Natural killer cell (primary cell): Measurements from ENCODE around the gene TRAM2. TPM values are rescaled to one million over a fixed set of nuclear protein-coding genes. Genes with fewer than 3 reads are reported as not detected.

ENCODE experiments used
- ATAC-seq, 3 donors: fragments of 150-1000 bp in 2 of 3; fragments of 200-7000 bp in 1 of 3; cut with Tn5 transposase; 1 replicate in 1 of 3; 2 replicates in 2 of 3; pipeline ENCODE4 v1.10.0; 2021; ENCODE audit warnings: mild to moderate bottlenecking in 2 of 3, moderate library complexity in 2 of 3
- DNase-seq, 2 donors: peaks; one replicate each; pipeline versions ENCODE4 v3.0.0 to v3.0.0-alpha.2; 2013 to 2021; ENCODE audit warnings: mixed read lengths in 1 of 2
- H3K27ac ChIP-seq: one replicate; pipeline ENCODE4 v1.5.1; 2013; ENCODE audit warnings: mild to moderate bottlenecking, low read length
- H3K27me3 ChIP-seq: one replicate; pipeline ENCODE4 v1.6.1; 2013; ENCODE audit warnings: low read length; ENCODE audit not compliant: control insufficient read depth, insufficient read depth
- H3K36me3 ChIP-seq: one replicate; pipeline ENCODE4 v1.6.1; 2013; ENCODE audit warnings: low read length; ENCODE audit not compliant: control insufficient read depth, insufficient read depth
- H3K4me1 ChIP-seq: one replicate; pipeline ENCODE4 v1.6.1; 2013; ENCODE audit warnings: low read length; ENCODE audit not compliant: control insufficient read depth, insufficient read depth
- H3K4me3 ChIP-seq: one replicate; pipeline ENCODE4 v1.5.1; 2013; ENCODE audit warnings: low read length
- H3K9me3 ChIP-seq: one replicate; pipeline ENCODE4 v1.6.1; 2013; ENCODE audit warnings: low read length; ENCODE audit not compliant: control insufficient read depth, insufficient read depth
- H3K27ac Mint-ChIP-seq, 2 donors: one replicate each; pipeline ENCODE4 v1.8.0; 2022; ENCODE audit warnings: mild to moderate bottlenecking in 2 of 2, mixed read lengths in 2 of 2, moderate library complexity in 1 of 2
- H3K27me3 Mint-ChIP-seq, 2 donors: one replicate each; pipeline ENCODE4 v1.8.0; 2022; ENCODE audit warnings: low read depth in 2 of 2, mixed read lengths in 2 of 2
- H3K36me3 Mint-ChIP-seq: one replicate; pipeline ENCODE4 v1.8.0; 2022; ENCODE audit warnings: mixed read lengths
- H3K4me1 Mint-ChIP-seq, 2 donors: one replicate each; pipeline ENCODE4 v1.8.0; 2022; ENCODE audit warnings: mixed read lengths in 2 of 2
- H3K4me3 Mint-ChIP-seq: one replicate; pipeline ENCODE4 v1.8.0; 2022; ENCODE audit warnings: mild to moderate bottlenecking, moderate library complexity, mixed read lengths
- H3K9me3 Mint-ChIP-seq, 2 donors: one replicate each; pipeline ENCODE4 v1.8.0; 2022; ENCODE audit warnings: mixed read lengths in 2 of 2
- WGBS: methylation state at CpG from one replicate; pipeline ENCODE4 v1.1.7; 2013; ENCODE audit warnings: missing lambda C conversion rate; ENCODE audit not compliant: insufficient coverage; 5-methylcytosine and 5-hydroxymethylcytosine counted together
- intact Hi-C: fragments of 100-400 bp; cut with micrococcal nuclease; formaldehyde crosslinking; loops from one replicate; pipeline ENCODE4 v1.14.2; 2022
- total RNA-seq, 4 donors: library from RNA; stranded (reverse); fragments of 120-200 nt in 1 of 4; gene quantifications; one replicate each; pipeline versions ENCODE4 v1.2.3 to v1.2.4, GENCODE V29; 2013 to 2022
- TF ChIP-seq, protein P1 (sequence below): fragments of 200-600 bp; IDR thresholded peaks from one replicate; pipeline ENCODE4 v1.8.0; 2022; ENCODE audit warnings: antibody characterized with exemption

Gene TRAM2
- total RNA-seq, 3 donors from 2014 or later (not counting 1 experiment from before 2014, with no cell fraction given), result 16.2 to 20.0 (median 19.2) TPM

DNA sequence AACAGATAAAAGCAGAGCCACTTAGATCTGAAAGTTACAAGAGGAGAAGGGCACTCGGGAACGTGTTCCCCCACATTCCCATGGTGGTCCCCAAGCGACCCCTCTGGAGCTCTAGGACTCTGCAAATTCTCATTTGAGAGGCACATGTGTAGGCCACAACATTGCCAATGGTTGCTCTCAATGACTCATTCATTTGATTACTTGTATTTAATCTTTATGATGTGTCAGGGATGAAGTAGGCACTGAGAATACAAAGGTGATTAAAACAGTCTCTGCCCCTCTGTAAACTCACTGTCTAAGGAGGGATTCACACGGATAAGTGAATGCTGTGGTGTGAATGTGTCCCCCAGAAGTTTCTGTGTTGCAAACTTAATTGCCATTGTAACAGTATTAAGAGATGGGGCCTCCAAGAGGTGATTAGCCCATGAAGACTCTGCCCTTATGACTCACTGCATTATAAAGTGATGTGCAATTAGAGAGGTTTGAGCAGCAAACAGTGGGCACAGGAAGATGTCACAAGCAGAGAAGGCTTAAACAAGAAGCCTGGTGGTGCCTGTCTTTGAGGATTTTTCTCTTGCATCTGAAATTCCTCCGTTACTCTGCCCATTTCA, 34.0 kb upstream of the TRAM2 start:
- H3K4me3 Mint-ChIP-seq, result no peak overlapping the region
- H3K9me3 ChIP-seq, result no peaks in the 10 kb centered on the region
- no peak overlapping the region for H3K27ac ChIP-seq
- no peak overlapping the region for H3K4me3 ChIP-seq
- intact Hi-C loops, result no loop called here
- H3K27me3 ChIP-seq, result no peaks in the 10 kb centered on the region
- H3K36me3 ChIP-seq, result no peaks in the 10 kb centered on the region
- no peak overlapping the region for H3K27ac Mint-ChIP-seq
- peaks cover 21 to 27% of the 10 kb centered on the region in 2 donors for H3K27me3 Mint-ChIP-seq
- WGBS, result 87% methylated on average over 5 of the region's 5 CpGs
- DNase-seq (no peak), ATAC-seq (no peak)
- H3K9me3 Mint-ChIP-seq, result peaks cover 0 to 2% of the 10 kb centered on the region in 2 donors
- no peaks in the 10 kb centered on the region for H3K36me3 Mint-ChIP-seq
- H3K4me1 ChIP-seq, result no peaks in the 10 kb centered on the region
- no peaks in the 10 kb centered on the region for H3K4me1 Mint-ChIP-seq
- TF ChIP-seq, protein P1, sequence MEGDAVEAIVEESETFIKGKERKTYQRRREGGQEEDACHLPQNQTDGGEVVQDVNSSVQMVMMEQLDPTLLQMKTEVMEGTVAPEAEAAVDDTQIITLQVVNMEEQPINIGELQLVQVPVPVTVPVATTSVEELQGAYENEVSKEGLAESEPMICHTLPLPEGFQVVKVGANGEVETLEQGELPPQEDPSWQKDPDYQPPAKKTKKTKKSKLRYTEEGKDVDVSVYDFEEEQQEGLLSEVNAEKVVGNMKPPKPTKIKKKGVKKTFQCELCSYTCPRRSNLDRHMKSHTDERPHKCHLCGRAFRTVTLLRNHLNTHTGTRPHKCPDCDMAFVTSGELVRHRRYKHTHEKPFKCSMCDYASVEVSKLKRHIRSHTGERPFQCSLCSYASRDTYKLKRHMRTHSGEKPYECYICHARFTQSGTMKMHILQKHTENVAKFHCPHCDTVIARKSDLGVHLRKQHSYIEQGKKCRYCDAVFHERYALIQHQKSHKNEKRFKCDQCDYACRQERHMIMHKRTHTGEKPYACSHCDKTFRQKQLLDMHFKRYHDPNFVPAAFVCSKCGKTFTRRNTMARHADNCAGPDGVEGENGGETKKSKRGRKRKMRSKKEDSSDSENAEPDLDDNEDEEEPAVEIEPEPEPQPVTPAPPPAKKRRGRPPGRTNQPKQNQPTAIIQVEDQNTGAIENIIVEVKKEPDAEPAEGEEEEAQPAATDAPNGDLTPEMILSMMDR, result no peak

DNA sequence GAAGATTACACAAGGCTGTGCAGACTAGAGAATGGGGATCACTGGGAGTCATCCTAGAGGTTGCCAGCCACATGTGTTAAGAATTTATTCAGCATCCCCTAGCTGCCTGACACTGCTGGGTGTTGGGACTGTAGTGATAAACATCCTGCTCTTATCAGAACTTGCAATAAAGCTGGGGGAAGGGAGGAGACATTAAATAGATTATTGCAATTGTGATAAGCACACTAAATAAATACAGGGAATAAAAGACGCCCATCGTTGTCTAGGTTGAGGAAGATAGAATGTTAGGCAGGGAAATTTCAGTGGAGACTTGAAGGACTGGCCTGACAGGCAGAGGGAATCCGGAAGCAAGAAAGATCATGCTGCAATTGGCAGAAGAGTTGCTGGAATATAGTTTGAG, 33.2 kb upstream of the TRAM2 start:
- no peaks in the 10 kb centered on the region for H3K4me1 ChIP-seq
- Mint-ChIP-seq H3K4me1 (no peaks in the 10 kb centered on the region), H3K27me3 (peaks cover 18 to 27% of the 10 kb centered on the region in 2 donors), H3K9me3 (peaks cover 0 to 2% of the 10 kb centered on the region in 2 donors), H3K4me3 (no peak overlapping the region), H3K27ac (no peak overlapping the region), H3K36me3 (no peaks in the 10 kb centered on the region)
- no peaks in the 10 kb centered on the region for H3K9me3 ChIP-seq
- DNase-seq (no peak), ATAC-seq (no peak)
- no peak overlapping the region for H3K4me3 ChIP-seq
- intact Hi-C loops, result no loop called here
- no peaks in the 10 kb centered on the region for H3K36me3 ChIP-seq
- 88% methylated on average over 3 of the region's 3 CpGs for WGBS
- TF ChIP-seq, protein P1, result no peak
- no peak overlapping the region for H3K27ac ChIP-seq
- H3K27me3 ChIP-seq, result no peaks in the 10 kb centered on the region

DNA sequence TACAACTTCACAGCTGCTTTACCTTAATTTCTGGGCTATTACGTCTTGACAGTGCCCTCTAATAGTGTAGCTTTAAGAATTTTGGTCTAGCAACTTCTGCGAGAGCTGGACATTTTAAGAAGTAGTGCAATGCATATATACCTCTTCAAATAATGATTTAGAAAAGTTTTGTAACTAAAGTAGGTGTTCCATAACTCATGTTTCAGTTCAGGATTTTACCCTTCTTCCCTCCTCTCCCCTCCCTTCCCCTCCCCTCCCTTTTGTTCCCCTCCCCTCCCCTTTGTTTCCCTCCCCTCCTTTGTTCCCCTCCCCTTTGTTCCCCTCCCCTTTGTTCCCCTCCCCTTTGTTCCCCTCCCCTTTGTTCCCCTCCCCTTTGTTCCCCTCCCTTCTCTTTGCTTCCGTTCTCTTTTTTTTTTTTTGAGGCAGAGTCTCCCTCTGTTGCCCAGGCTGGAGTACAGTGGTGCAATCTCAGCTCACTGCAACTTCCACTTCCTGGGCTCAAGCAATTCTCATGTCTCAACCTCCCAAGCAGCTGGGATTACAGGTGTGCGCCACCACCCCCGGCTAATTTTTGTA, 28.8 kb upstream of the TRAM2 start:
- H3K27me3 Mint-ChIP-seq, result peaks cover 22 to 36% of the 10 kb centered on the region in 2 donors
- 87% methylated on average over 4 of the region's 5 CpGs for WGBS
- no peak overlapping the region for H3K4me3 Mint-ChIP-seq

More for the DNA sequence above, 28.8 kb upstream of the TRAM2 start:
- H3K27ac ChIP-seq, result no peak overlapping the region
- no peak overlapping the region for H3K27ac Mint-ChIP-seq
- H3K36me3 ChIP-seq, result no peaks in the 10 kb centered on the region
- no peak for DNase-seq
- H3K4me3 ChIP-seq, result no peak overlapping the region
- TF ChIP-seq, protein P1, result no peak
- intact Hi-C loops, result no loop called here
- no peak for ATAC-seq
- peaks cover 0 to 2% of the 10 kb centered on the region in 2 donors for H3K9me3 Mint-ChIP-seq
- no peaks in the 10 kb centered on the region for H3K4me1 Mint-ChIP-seq
- H3K9me3 ChIP-seq, result no peaks in the 10 kb centered on the region
- no peaks in the 10 kb centered on the region for H3K36me3 Mint-ChIP-seq
- no peaks in the 10 kb centered on the region for H3K4me1 ChIP-seq
- H3K27me3 ChIP-seq, result no peaks in the 10 kb centered on the region
